Sigmoid colon (tissue), 3 donors: Measurements from ENCODE around the gene SORCS2.

Experiments used
- POLR2A ChIP-seq, 2 donors: fragments of 450-650 bp; IDR thresholded peaks; one replicate each; pipeline ENCODE4 v1.6.1; 2016; ENCODE audit warnings: antibody characterized with exemption in 2 of 2, mild to moderate bottlenecking in 2 of 2, moderate library complexity in 2 of 2
- TF ChIP-seq, protein P1 (sequence below), 4 experiments: fragments of 450-650 bp in 3 of 4; fragments of 200-600 bp in 1 of 4; IDR thresholded peaks; one replicate each; pipeline ENCODE4 v1.5.1; 2016 to 2019; ENCODE audit warnings: antibody characterized with exemption in 4 of 4, mild to moderate bottlenecking in 3 of 4, moderate library complexity in 2 of 4

DNA sequence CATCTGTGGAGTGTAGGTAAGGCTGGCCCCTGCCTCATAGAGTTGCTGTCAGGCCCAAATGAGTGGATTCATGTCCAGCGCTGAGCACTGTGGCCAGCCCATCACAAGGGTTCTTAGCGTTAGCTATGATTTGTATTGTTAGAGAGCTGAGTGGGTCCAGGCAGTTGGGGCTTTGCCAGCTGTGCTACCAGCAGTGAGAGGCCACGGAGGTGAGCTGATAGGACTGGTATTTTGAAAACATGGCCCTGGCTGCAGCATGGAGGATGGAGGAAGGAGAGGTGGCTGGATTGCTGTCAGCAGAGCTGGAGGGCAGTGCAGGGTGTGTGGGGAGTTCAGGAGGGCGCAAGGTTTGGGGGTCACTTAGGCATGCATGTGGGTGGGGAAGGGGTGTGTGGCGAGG, 172.6 kb downstream of the SORCS2 start:
- TF ChIP-seq, protein P1, sequence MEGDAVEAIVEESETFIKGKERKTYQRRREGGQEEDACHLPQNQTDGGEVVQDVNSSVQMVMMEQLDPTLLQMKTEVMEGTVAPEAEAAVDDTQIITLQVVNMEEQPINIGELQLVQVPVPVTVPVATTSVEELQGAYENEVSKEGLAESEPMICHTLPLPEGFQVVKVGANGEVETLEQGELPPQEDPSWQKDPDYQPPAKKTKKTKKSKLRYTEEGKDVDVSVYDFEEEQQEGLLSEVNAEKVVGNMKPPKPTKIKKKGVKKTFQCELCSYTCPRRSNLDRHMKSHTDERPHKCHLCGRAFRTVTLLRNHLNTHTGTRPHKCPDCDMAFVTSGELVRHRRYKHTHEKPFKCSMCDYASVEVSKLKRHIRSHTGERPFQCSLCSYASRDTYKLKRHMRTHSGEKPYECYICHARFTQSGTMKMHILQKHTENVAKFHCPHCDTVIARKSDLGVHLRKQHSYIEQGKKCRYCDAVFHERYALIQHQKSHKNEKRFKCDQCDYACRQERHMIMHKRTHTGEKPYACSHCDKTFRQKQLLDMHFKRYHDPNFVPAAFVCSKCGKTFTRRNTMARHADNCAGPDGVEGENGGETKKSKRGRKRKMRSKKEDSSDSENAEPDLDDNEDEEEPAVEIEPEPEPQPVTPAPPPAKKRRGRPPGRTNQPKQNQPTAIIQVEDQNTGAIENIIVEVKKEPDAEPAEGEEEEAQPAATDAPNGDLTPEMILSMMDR (IDR thresholded peaks at IDR 0.05), result no peak
- TF ChIP-seq POLR2A (IDR thresholded peaks at IDR 0.05), result no peak
